ENCODE results near the gene NR5A2.

DNA sequence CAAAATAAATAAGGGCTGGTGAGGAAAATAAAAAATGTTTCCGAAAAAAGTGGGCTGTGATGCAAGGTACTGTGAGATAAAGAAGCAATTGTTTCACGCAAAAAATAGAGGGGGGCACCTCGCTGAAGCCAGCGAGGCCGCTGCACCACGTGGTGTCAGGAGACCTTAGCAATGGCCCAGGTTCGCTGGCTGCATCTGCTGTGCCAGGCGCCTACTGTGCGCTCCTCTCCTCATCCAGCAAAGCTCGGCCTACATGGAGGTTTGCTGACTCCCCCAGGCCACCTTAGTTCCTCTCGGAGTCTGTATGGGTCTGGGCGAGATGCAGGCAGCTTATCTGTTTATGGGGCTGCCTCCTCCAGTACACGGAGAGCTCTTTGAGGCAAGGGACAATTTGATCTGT, 119.6 kb downstream of the NR5A2 start:
- TF ChIP-seq, protein P1, sequence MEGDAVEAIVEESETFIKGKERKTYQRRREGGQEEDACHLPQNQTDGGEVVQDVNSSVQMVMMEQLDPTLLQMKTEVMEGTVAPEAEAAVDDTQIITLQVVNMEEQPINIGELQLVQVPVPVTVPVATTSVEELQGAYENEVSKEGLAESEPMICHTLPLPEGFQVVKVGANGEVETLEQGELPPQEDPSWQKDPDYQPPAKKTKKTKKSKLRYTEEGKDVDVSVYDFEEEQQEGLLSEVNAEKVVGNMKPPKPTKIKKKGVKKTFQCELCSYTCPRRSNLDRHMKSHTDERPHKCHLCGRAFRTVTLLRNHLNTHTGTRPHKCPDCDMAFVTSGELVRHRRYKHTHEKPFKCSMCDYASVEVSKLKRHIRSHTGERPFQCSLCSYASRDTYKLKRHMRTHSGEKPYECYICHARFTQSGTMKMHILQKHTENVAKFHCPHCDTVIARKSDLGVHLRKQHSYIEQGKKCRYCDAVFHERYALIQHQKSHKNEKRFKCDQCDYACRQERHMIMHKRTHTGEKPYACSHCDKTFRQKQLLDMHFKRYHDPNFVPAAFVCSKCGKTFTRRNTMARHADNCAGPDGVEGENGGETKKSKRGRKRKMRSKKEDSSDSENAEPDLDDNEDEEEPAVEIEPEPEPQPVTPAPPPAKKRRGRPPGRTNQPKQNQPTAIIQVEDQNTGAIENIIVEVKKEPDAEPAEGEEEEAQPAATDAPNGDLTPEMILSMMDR (IDR thresholded peaks at IDR 0.05) = no peak
- TF ChIP-seq POLR2AphosphoS5 (IDR thresholded peaks at IDR 0.05) = no peak
- no peak for TF ChIP-seq EP300 (IDR thresholded peaks at IDR 0.05)
